A673 (cell line): ENCODE measurements around the gene TMTC2. TPM values are rescaled to one million over a fixed set of nuclear protein-coding genes. Genes with fewer than 3 reads are reported as not detected.

Source experiments
- BruUV-seq: library from RNA; stranded (reverse); fragments of 400-500 nt; replicated peaks from 2 replicates; lab custom pipeline; 2021; lab: Mats Ljungman, UMichigan
- CTCF ChIA-PET: fragments of 300-600 bp; sonication (Branson Sonifier 250); formaldehyde crosslinking; loops from one replicate; lab custom pipeline; 2022; ENCODE audit warnings: antibody characterized with exemption; lab: Charles Lee
- POLR2A ChIA-PET: fragments of 300-600 bp; sonication (Branson Sonifier 250); formaldehyde crosslinking; loops from one replicate; lab custom pipeline; 2022; ENCODE audit warnings: antibody characterized with exemption; ENCODE audit not compliant: low non-redundant PET; lab: Charles Lee
- DNase-seq: peaks from one replicate; pipeline ENCODE4 v3.0.0-alpha.2; 2015; ENCODE audit warnings: low spot score
- H3K27ac ChIP-seq: fragments of 200-600 bp; sonication (generic); 2 replicates; pipeline ENCODE4 v1.5.1; 2016; ENCODE audit warnings: mixed run types, low read depth, mild to moderate bottlenecking, mixed read lengths, antibody characterized with exemption, low read length; ENCODE audit not compliant: poor library complexity, severe bottlenecking
- H3K27me3 ChIP-seq: fragments of 200-600 bp; sonication (generic); replicated peaks from 2 replicates; pipeline ENCODE4 v1.6.1; 2017; ENCODE audit warnings: mixed run types, low read depth, mild to moderate bottlenecking, mixed read lengths, antibody characterized with exemption, low read length; ENCODE audit not compliant: insufficient read depth, poor library complexity
- H3K36me3 ChIP-seq: fragments of 200-600 bp; sonication (generic); 2 replicates; pipeline ENCODE4 v1.6.1; 2016; ENCODE audit warnings: mixed run types, mild to moderate bottlenecking, mixed read lengths, antibody characterized with exemption, low read length; ENCODE audit not compliant: insufficient read depth, poor library complexity, severe bottlenecking
- H3K4me1 ChIP-seq: fragments of 200-600 bp; sonication (generic); 2 replicates; pipeline ENCODE4 v1.6.1; 2017; ENCODE audit warnings: mixed run types, mild to moderate bottlenecking, mixed read lengths, antibody characterized with exemption, low read length; ENCODE audit not compliant: insufficient read depth, poor library complexity, severe bottlenecking
- H3K4me3 ChIP-seq: fragments of 200-600 bp; sonication (generic); 2 replicates; pipeline ENCODE4 v1.5.1; 2016; ENCODE audit warnings: low read depth, mixed run types, mild to moderate bottlenecking, mixed read lengths, low read length; ENCODE audit not compliant: poor library complexity, severe bottlenecking
- H3K9me3 ChIP-seq: fragments of 200-600 bp; sonication (generic); 2 replicates; pipeline ENCODE4 v1.6.1; 2016; ENCODE audit warnings: mixed run types, low read depth, mild to moderate bottlenecking, mixed read lengths, antibody characterized with exemption, low read length; ENCODE audit not compliant: poor library complexity, severe bottlenecking
- EZH2 ChIP-seq: fragments of 200-600 bp; sonication (generic); IDR thresholded peaks from 2 replicates; pipeline ENCODE4 v1.6.1; 2017; ENCODE audit warnings: borderline replicate concordance, low read depth, mild to moderate bottlenecking, mixed read lengths, antibody characterized with exemption, low read length; ENCODE audit not compliant: poor library complexity, severe bottlenecking
- intact Hi-C: fragments of 100-400 bp; cut with micrococcal nuclease; formaldehyde crosslinking; loops from one replicate; pipeline ENCODE4 v1.10.0; 2022; ENCODE audit not compliant: unreplicated experiment
- total RNA-seq: library from RNA; stranded (reverse); gene quantifications from 2 replicates; pipeline ENCODE4 v1.2.3, GENCODE V29; 2021
- TF ChIP-seq, protein P1 (sequence below): fragments of 300-800, 200-600 bp; sonication (generic); conservative IDR thresholded peaks from 2 replicates; pipeline ENCODE4 v1.5.1; 2017; ENCODE audit warnings: low read depth, mild to moderate bottlenecking, antibody characterized with exemption, low read length, moderate library complexity, mixed read lengths

The TMTC2 gene
- total RNA-seq, 1 experiment from 2014 or later: 3.3 TPM

DNA sequence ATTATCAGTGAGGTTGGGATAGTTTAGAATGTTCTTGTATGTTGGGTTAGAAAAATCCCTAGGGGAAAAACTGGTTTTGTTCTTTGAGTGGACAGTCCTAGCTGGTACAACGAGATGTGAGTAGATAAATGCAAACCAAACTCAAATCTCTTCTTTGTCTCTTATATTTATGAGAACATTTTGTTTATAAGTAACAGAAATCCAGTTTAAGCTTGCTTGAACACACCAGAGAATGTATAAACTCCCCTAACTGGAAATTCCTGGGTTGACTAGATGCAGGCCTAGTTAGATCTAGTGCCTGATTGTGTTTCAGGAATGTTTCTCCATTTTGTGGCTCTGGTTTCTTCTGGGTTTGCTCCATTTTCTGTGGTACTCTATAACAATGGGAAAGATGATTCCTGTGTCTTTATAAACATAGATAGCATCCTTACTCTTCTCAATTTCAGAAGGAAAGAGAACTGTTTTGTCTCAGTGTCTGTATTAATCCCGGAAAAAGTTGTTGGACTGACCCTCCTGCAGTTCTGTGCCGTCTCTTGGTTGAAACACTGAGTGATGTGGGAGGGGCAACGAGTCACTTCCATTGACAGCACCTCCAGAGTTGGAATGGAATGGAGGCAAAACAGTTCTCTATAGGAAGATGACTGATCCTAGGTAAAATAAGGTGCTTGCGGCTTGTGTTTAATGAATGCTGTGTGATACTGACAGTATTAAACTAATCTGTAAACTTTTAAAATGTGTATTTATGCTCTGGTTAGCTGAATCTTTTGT, 244.8 kb downstream of the TMTC2 start:
- POLR2A ChIA-PET: no interaction called here
- intact Hi-C loops: no loop called here

DNA sequence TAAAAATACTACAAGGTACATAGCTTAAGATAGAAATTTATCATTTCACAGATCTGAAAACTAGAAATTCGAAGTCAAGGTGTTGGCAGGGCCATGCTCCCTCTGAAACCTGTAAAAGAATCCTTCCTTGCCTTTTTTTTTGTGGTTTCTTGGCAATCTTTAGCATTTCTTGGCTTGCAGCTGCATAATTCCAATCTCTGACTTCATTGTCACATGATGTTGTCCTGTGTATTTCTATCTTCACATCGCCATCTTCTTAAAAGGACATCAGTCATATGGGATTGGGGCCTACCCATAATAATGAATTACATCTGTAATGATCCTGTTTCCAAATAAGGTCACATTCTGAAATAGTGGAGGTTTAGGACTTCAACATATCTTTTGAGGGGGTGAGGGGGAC, 250.4 kb downstream of the TMTC2 start:
- Histone ChIP-seq H3K4me1 (peaks cover under 1% of the 10 kb centered on the region), H3K36me3 (no peaks in the 10 kb centered on the region), H3K9me3 (no peaks in the 10 kb centered on the region), H3K27ac (no peak overlapping the region), H3K27me3 (no peaks in the 10 kb centered on the region), H3K4me3 (no peak overlapping the region)
- ChIA-PET POLR2A (no interaction called here), CTCF (no interaction called here)
- no TSS peak for BruUV-seq
- intact Hi-C loops: no loop called here
- no peak for DNase-seq
- TF ChIP-seq EZH2: no peak

More for the DNA sequence above, 244.8 kb downstream of the TMTC2 start:
- Histone ChIP-seq H3K27ac (no peak overlapping the region), H3K36me3 (no peaks in the 10 kb centered on the region), H3K4me3 (no peak overlapping the region), H3K9me3 (no peaks in the 10 kb centered on the region), H3K27me3 (no peaks in the 10 kb centered on the region), H3K4me1 (peaks cover 38% of the 10 kb centered on the region)
- DNase-seq: no peak
- no TSS peak for BruUV-seq
- CTCF ChIA-PET: no interaction called here
- TF ChIP-seq, protein P1, sequence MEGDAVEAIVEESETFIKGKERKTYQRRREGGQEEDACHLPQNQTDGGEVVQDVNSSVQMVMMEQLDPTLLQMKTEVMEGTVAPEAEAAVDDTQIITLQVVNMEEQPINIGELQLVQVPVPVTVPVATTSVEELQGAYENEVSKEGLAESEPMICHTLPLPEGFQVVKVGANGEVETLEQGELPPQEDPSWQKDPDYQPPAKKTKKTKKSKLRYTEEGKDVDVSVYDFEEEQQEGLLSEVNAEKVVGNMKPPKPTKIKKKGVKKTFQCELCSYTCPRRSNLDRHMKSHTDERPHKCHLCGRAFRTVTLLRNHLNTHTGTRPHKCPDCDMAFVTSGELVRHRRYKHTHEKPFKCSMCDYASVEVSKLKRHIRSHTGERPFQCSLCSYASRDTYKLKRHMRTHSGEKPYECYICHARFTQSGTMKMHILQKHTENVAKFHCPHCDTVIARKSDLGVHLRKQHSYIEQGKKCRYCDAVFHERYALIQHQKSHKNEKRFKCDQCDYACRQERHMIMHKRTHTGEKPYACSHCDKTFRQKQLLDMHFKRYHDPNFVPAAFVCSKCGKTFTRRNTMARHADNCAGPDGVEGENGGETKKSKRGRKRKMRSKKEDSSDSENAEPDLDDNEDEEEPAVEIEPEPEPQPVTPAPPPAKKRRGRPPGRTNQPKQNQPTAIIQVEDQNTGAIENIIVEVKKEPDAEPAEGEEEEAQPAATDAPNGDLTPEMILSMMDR: no peak

- H3K36me3 ChIP-seq: no peaks in the 10 kb centered on the region
- ChIA-PET CTCF (no interaction called here), POLR2A (interaction anchor here (0.5 kb wide), 1 partner anchor 205 kb away, joined by 3 read pairs; no protein-coding TSS in a partner anchor)
- no peaks in the 10 kb centered on the region for H3K27me3 ChIP-seq
- H3K4me3 ChIP-seq: no peak overlapping the region
- peaks cover 12% of the 10 kb centered on the region for H3K4me1 ChIP-seq
- peak; percentile 58 for DNase-seq
- intact Hi-C loops: no loop called here
- no peak for TF ChIP-seq EZH2
- TF ChIP-seq, protein P1: no peak
- H3K27ac ChIP-seq: no peak overlapping the region
- no TSS peak for BruUV-seq
- H3K9me3 ChIP-seq: no peaks in the 10 kb centered on the region
These were observed 255.8 kb downstream of the TMTC2 start for GRCh38 chr12:82942521-82942920.
